NCI-H226 (cell line): ENCODE data around the gene DHRS1.
"Not testable (repeated sequence)": the region's sequence is repeated elsewhere in the genome, so short reads cannot be mapped to it uniquely, and the experiment has no call there.

Source experiments
- DNase-seq: peaks from one replicate; pipeline ENCODE4 v3.0.0-alpha.2; 2015

Gene DHRS1

GRCh38 chr14:24261969-24262327, 37.6 kb downstream of the DHRS1 start:
- DNase-seq, result no peak

- DNase-seq, result no peak
Measured at GRCh38 chr14:24261256-24261968, 38.2 kb downstream of the DHRS1 start.

DNA sequence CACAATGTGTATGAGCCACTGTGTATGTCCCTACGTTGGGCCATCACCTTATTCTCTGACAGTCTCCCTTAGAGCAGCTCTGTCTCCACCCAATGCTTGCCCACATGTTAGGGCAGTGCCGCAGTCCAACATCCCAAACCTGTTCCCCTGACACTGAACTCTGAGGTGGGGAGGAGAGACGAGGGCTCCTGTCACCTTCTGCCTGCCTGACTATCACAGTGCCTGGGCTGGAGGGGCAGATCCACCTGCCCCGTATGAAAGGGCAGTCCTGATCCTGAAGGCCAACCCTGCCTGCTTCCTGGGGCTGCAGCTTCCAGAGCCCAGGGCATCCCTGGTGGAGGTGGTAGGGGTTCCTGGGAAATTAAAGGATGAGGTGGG, 38.8 kb downstream of the DHRS1 start:
- no peak for DNase-seq

DNA sequence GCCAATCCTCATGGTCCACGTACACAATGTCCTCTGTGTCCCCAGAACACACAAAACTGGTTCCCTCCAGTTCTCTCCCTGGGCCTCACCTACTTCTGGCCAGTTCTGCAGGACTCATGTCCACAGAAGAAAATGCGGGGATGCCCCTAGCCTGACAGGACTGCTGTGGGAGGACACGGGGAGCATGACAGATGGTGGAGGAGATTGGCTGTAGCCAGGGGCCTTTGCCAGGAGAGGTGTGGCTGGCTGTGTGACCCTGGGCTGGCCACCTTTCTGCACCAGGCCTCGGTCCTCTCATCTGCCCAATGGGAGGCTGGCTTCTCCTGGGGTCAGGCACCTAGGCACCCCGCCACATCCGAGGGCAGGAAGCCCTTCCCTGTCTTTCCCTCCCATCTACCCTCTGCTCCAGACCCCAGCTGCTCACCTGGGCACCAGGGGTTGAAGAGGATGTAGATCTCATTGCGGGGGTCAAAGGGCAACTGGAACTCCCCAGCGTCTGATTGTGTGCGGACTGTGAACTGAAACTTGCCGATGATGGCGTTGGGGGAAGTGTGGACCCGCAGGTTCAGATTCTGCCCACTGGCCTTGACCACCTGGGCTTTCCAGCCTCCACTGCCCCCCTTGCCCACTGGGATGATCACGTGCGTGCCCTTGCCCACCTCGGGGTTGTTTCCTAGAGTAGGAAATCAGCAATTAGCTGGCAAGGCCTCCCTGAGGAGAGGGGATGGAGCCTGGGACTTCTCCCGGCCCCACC, 39.4 kb downstream of the DHRS1 start:
- no peak for DNase-seq

DNA sequence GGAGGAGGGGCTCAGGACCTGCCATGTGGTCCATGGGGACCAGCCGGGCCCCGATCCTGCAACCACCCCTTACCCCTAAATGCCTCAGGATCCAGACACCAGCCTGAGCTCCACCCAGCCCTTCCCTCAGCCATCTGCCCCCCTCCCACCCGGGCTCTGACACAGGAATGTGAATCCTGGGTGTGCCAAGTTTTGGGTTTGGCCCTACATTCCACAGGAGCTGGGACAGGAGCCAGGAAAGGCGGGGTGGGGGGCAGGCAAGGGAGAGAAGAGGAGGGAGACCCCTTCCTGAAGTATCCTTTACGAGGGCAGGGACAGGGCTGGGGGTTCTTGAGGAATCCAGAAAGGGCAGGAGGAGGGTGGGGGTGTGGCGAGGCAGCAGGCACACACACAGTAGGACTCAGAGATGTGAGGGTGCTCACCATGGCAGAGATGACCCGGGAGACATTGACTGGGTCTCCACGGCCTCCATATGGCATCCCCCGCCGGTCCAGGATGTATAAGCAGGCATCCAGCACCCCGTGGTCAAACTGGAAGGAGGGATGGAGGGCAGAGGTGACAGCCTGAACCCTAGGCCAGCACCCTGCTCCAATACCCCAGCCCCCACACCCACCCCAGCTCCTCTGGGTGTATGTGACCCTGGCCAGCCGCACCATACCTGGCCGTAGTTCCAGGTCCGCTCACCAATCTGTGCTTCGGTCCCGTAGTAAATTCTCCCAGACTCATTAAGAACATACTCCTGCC, 40.1 kb downstream of the DHRS1 start:
- peak; percentile 80 for DNase-seq

GRCh38 chr14:24258548-24259265, 40.9 kb downstream of the DHRS1 start:
- DNase-seq, result no peak

GRCh38 chr14:24258119-24258518, 41.5 kb downstream of the DHRS1 start:
- DNase-seq, result no peak

DNA sequence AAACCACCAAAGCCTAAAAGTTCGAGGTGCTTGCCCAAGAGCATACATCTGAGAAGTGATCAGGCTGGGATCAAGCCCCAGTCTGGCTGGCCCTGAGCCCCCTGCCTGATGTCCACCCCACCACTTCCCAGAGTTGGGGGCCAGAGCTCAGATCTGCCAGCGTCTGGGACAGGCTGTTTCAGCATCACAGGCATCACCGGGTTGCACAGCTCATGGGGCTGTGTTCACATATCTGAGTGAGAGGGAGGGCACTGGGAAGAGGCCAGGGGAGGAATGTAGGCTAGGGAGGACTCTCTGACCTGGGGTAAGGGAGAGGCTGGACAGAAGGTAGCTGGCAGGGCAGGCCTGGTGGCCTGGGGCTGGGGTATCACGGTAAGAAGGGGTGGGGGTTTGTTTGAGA, 42.6 kb downstream of the DHRS1 start:
- no peak for DNase-seq

- no peak for DNase-seq
Measured at GRCh38 chr14:24255931-24256711, 43.5 kb downstream of the DHRS1 start.

DNA sequence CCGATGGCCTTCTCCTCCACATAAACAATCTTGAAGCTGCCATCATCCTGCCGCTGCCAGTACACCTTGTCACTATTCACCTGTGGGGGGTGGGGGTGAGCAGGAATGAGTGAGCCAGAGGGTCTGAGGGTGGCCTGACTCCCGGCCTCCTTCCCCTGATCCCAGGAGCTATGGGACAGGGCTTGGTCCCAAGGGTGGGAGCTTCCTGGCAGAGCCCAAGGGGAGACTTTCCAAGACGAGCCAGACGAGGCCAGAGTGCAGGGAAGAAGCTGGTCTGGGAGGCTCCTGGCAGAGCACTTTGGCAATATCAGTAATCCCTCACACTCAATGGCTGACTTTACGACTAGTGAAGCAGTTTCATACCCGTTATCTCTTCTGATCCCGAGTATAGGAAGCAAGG, 44.1 kb downstream of the DHRS1 start:
- no peak for DNase-seq

DNA sequence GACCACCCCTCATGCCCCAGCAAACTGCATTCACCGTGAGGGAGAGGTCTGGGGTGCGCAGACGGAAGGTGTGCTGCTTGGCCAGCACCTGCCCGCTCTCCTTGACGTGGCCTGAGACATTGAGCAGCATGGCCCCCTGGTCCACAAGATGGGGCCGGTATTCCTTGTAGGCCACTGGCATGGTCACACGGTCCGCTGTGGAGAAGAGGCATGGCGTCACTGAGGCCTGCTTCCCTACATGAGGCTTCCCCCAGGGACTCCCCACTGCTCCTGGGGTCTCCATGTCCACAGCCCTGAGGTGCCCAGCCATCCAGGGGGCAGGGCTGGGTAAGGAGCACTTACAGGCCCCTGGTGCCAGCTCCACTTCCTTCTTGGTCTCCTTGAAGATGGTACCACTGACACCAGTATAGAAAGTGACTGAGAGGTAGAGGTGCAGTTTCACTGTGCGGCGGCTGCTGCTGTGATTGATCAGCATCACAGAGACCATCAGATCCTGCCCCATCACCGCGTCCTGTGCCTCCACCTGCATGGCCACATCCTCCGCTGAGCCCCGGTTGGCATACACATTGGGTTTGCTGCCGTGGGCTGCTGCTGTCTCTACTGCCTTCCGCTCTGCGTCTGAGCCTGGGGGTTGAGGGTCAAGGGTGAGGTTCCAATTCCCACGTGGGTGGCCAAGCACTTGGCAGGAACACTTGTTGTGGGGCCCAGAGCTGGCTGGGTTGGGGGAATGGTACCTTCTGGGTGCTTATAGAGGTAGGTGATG, 44.8 kb downstream of the DHRS1 start:
- no peak for DNase-seq

GRCh38 chr14:24253936-24254335, 45.6 kb downstream of the DHRS1 start:
- DNase-seq, result no peak

- DNase-seq, result no peak
Measured at GRCh38 chr14:24252289-24253124, 47.1 kb downstream of the DHRS1 start.

DNA sequence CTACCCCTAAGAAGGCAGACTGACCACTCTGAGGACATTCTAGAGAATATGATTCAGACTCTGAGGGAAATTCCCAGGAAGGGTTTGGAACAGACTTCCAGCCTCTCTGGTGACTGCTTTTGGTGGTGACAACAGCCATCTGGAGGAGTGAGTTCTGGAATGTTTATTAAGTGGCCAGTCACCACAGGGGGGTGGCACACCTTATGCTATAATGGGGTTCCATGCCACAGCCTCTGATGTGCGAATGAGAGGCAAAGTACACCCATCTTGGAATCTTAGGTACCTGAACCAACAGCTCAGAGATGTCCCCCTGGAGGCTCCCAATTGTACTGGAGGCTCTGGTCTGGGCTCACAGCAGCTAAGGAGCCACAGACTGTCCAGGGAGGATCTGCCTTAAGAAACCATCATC, 47.7 kb downstream of the DHRS1 start:
- DNase-seq, result peak; percentile 16

GRCh38 chr14:24250354-24250753, 49.2 kb downstream of the DHRS1 start:
- DNase-seq, result no peak

GRCh38 chr14:24249230-24250021, 50.2 kb downstream of the DHRS1 start:
- DNase-seq, result no peak

GRCh38 chr14:24247422-24247821, 52.2 kb downstream of the DHRS1 start:
- no peak for DNase-seq

DNA sequence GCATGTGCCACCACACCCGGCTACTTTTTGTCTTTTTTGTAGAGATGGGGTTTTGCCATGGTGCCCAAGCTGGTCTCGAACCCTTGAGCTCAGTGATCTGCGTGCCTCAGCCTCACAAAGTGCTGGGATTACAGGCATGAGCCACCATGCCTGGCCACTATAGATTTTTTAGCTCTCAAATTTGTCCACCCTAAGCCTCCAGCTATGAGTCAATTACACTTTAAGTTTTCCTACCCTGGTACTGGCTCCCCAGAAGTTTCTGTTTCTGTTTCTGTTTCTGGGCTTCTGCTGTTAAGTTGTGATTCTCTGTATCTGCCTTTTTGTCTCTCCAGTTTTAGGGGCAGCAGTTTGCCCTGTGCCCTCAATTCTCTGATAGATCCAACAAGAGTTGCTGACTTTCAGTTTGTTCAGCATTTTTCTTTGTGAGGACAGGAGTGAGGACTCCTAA, 52.8 kb downstream of the DHRS1 start:
- no peak for DNase-seq

- not testable (repeated sequence) for DNase-seq
Measured at GRCh38 chr14:24245350-24245749, 54.2 kb downstream of the DHRS1 start.

GRCh38 chr14:24243336-24243836, 56.2 kb downstream of the DHRS1 start:
- DNase-seq, result no peak
